Adrenal gland (tissue), 12 donors: ENCODE data around the gene EXT2. TPM values are rescaled to one million over a fixed set of nuclear protein-coding genes. Genes with fewer than 3 reads are reported as not detected.

ENCODE experiments used
- DNase-seq, 7 donors: peaks; one replicate each; pipeline ENCODE4 v3.0.0-alpha.2; 2019 to 2020
- H3K27ac ChIP-seq, 5 donors: fragments of 200-600 bp; sonication (generic) in 4 of 5; 1 replicate in 3 of 5; 2 replicates in 2 of 5; pipeline versions ENCODE4 v1.5.1 to v1.8.0; 2016 to 2020; ENCODE audit warnings: mild to moderate bottlenecking in 1 of 5
- H3K27me3 ChIP-seq: fragments of 200-600 bp; 2 replicates; pipeline ENCODE4 v1.8.0; 2021
- H3K36me3 ChIP-seq, 2 donors: fragments of 200-600 bp; replicated peaks in 1 of 2; 1 replicate in 1 of 2; 2 replicates in 1 of 2; pipeline versions ENCODE4 v1.5.1 to v1.8.0; 2018 to 2022
- H3K4me1 ChIP-seq, 2 donors: fragments of 200-600 bp; replicated peaks in 1 of 2; 1 replicate in 1 of 2; 2 replicates in 1 of 2; pipeline versions ENCODE4 v1.5.1 to v1.8.0; 2018 to 2021
- H3K4me3 ChIP-seq, 4 donors: fragments of 200-600 bp; sonication (generic) in 3 of 4; one replicate each; pipeline ENCODE4 v1.5.1; 2016 to 2018
- H3K9me3 ChIP-seq, 3 donors: fragments of 200-600 bp; sonication (generic) in 1 of 3; replicated peaks in 1 of 3; 1 replicate in 2 of 3; 2 replicates in 1 of 3; pipeline versions ENCODE4 v1.5.1 to v1.8.0; 2016 to 2021
- POLR2A ChIP-seq, 2 donors: fragments of 450-650 bp; IDR thresholded peaks; one replicate each; pipeline ENCODE4 v1.6.1; 2017; ENCODE audit warnings: antibody characterized with exemption in 2 of 2, mild to moderate bottlenecking in 2 of 2, moderate library complexity in 1 of 2
- WGBS, 4 donors: extraction: QIAGEN DNeasy Blood & Tissue Kit in 2 of 4; methylation state at CpG; one replicate each; pipeline versions ENCODE4 v1.1.5 to v1.1.7; 2013 to 2017; 5-methylcytosine and 5-hydroxymethylcytosine counted together
- intact Hi-C, 2 donors: fragments of 100-400 bp; cut with DNase I; formaldehyde crosslinking; loops; one replicate each; pipeline versions ENCODE4 v1.14.1 to v1.15.0; 2022 to 2023
- polyA plus RNA-seq, 3 donors: library from polyadenylated mRNA; stranded (reverse); fragments of 200-250 nt in 2 of 3; fragments of 350-450 nt in 1 of 3; fragmentation: Illumina TruSeq in 1 of 3; extraction: RNeasy Lipid Tissue Mini Kit (QIAGEN cat#74804) in 1 of 3; gene quantifications; one replicate each; pipeline ENCODE4 v1.2.3, GENCODE V29; 2013 to 2014
- total RNA-seq, 9 donors: library from RNA; depleted of rRNA in 4 of 9; stranded (reverse); fragments of >200 nt in 4 of 9; fragments of 120-200 nt in 1 of 9; fragmentation: NEBNext Ultra II Directional in 1 of 9; extraction: Animal tissue kit (Norgen Biotek cat#: 25700) in 1 of 9; gene quantifications; one replicate each; pipeline versions ENCODE4 v1.1.0 to v1.2.4, GENCODE V29; 2013 to 2023
- TF ChIP-seq, protein P1 (sequence below), 6 experiments: fragments of 450-650 bp in 4 of 6; fragments of 200-600 bp in 2 of 6; sonication (generic) in 1 of 6; IDR thresholded peaks; 1 replicate in 5 of 6; 2 replicates in 1 of 6; pipeline versions ENCODE4 v1.5.1 to v1.8.0; 2016 to 2021; ENCODE audit warnings: antibody characterized with exemption in 6 of 6, mild to moderate bottlenecking in 2 of 6, moderate library complexity in 1 of 6
- donor health status: healthy with polysubstance abuse.
- donor health status: Bipolar disorder and iron deficiency.
- donor health status: DM: yes; HTN: yes; CAD: no.
- donor health status: DM: no; HTN: no; CAD: no.
- donor health status: DM: no; HTN: no; CAD: no.
- donor health status: DM: yes; HTN: yes; CAD: no.

Gene EXT2
- total and polyA plus RNA-seq, 12 donors: 28.7 to 89.3 (median 46.3) TPM

DNA sequence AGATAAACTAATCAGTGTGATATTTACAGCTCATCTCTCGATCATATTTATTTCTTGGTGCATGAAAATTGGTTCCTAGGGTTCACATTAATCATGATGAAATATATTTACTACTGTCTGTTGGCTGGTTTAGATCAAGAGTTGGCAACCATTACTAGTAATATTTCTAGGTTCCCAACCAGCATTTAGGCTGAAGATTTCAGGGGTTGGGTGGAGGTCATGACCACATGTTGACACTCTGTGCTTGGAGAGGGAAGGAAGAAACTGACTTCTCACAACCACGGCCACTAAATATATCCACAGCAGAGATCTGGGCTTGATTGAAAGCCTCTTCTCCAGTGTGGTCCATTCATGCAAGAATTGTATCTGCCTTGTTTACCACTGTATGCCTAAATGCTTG lies 126.5 kb downstream of the EXT2 start:
- H3K27me3 ChIP-seq: no peaks in the 10 kb centered on the region
- WGBS, 4 donors: 53 to 65% (median 58%) methylated on average over 2 of the region's 2 CpGs
- H3K36me3 ChIP-seq: no peaks in the 10 kb centered on the region
- intact Hi-C loops: no loop called here
- DNase-seq: no peak
- H3K4me1 ChIP-seq: peaks cover 0 to 7% of the 10 kb centered on the region in 2 donors
- H3K9me3 ChIP-seq: no peaks in the 10 kb centered on the region
- no peak for TF ChIP-seq POLR2A (IDR thresholded peaks at IDR 0.05)
- TF ChIP-seq, protein P1, sequence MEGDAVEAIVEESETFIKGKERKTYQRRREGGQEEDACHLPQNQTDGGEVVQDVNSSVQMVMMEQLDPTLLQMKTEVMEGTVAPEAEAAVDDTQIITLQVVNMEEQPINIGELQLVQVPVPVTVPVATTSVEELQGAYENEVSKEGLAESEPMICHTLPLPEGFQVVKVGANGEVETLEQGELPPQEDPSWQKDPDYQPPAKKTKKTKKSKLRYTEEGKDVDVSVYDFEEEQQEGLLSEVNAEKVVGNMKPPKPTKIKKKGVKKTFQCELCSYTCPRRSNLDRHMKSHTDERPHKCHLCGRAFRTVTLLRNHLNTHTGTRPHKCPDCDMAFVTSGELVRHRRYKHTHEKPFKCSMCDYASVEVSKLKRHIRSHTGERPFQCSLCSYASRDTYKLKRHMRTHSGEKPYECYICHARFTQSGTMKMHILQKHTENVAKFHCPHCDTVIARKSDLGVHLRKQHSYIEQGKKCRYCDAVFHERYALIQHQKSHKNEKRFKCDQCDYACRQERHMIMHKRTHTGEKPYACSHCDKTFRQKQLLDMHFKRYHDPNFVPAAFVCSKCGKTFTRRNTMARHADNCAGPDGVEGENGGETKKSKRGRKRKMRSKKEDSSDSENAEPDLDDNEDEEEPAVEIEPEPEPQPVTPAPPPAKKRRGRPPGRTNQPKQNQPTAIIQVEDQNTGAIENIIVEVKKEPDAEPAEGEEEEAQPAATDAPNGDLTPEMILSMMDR (IDR thresholded peaks at IDR 0.05): no peak
- no peak overlapping the region for H3K27ac ChIP-seq
- H3K4me3 ChIP-seq: no peak overlapping the region

DNA sequence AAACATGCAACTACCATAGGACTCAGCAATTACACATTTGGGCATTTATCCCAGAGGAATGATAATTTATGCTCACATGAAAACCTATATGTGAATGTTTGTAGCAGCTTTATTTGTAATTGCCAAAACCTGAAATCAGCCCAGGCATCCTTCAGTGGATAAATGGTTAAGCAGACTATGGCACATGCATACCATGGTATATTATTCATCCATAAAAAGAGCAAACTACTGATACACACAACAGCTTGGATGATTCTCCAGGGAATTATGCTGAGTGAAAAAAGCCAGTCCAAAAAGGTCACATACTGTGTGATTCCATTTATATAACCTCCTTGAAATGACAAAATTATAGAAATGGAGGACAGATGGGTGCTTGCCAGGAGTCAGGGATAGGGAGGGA lies 127.8 kb downstream of the EXT2 start:
- no peak for DNase-seq
- Histone ChIP-seq H3K27me3 (no peaks in the 10 kb centered on the region), H3K9me3 (no peaks in the 10 kb centered on the region), H3K36me3 (no peaks in the 10 kb centered on the region), H3K4me1 (peaks cover 0 to 7% of the 10 kb centered on the region in 2 donors), H3K4me3 (no peak overlapping the region), H3K27ac (no peak overlapping the region)
- TF ChIP-seq, protein P1 (IDR thresholded peaks at IDR 0.05): no peak
- no peak for TF ChIP-seq POLR2A (IDR thresholded peaks at IDR 0.05)
- intact Hi-C loops: no loop called here

DNA sequence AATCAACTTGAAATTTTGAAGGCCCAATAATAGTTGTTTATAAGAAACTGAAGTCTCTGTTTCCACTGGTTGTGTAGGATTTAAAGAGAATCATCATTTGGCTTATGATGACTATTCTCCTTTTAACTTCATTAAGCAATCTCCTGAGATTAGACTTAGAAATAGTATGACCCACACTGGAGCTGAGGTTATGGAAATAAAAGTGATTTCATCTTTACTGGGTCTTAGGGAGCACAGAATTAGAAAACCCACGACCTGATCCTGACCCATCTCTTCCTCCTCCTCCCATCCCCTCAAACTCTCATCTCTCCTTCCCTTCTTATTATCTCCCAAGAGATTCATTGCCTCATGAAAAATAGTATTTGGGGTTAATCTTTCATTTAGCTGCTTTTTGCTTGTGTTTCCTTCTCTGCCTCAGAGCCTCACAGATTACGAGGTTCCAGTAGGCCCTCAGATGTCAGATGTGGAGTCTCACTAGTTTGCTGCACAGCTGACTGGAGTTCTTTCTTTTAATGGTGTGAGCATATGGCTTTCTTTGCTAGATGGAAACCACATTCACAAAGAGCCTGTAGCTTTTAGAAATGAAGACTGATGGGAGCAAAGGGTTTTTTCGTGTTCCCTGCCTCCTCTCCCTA lies 129.5 kb downstream of the EXT2 start:
- H3K36me3 ChIP-seq: no peaks in the 10 kb centered on the region
- peaks cover 0 to 6% of the 10 kb centered on the region in 2 donors for H3K4me1 ChIP-seq
- no peak for DNase-seq
- intact Hi-C loops: no loop called here
- no peak overlapping the region for H3K4me3 ChIP-seq
- H3K9me3 ChIP-seq: no peaks in the 10 kb centered on the region
- no peaks in the 10 kb centered on the region for H3K27me3 ChIP-seq
- 85 to 95% (median 86%) methylated on average over 3 of the region's 3 CpGs for whole genome bisulfite sequencing, 4 donors
- H3K27ac ChIP-seq: no peak overlapping the region
- TF ChIP-seq, protein P1 (IDR thresholded peaks at IDR 0.05): no peak
- TF ChIP-seq POLR2A (IDR thresholded peaks at IDR 0.05): no peak

DNA sequence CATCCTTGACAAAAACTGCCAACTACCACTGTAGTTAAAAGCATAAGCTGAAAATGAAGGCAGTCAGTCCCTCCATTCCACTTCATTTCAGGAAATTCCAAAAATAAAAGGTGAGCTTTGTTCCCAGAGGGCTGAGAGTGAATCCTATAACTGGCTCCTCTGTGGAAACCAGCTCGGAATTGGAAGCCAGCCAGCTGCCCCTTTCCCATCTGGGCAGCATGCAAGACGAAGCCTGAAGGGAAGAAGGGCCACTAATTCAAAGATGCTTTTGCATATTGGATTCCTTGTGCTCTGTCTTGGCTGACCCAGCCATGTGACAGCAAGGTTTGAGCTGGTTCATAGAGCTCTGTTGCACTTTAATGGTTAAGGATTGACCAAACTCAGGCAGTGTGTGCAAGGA lies 131.0 kb downstream of the EXT2 start:
- Histone ChIP-seq H3K27me3 (no peaks in the 10 kb centered on the region), H3K4me3 (no peak overlapping the region), H3K27ac (no peak overlapping the region), H3K4me1 (no peaks in the 10 kb centered on the region), H3K36me3 (no peaks in the 10 kb centered on the region), H3K9me3 (no peaks in the 10 kb centered on the region)
- TF ChIP-seq, protein P1 (IDR thresholded peaks at IDR 0.05): no peak
- TF ChIP-seq POLR2A (IDR thresholded peaks at IDR 0.05): no peak
- intact Hi-C loops: no loop called here
- 69 to 85% (median 77%) methylated on average over 2 of the region's 2 CpGs for WGBS, 4 donors
- DNase-seq: no peak
